ENCODE results near the gene BEST2. TPM values are rescaled to one million over a fixed set of nuclear protein-coding genes. Genes with fewer than 3 reads are reported as not detected.

The BEST2 gene
- not detected in 2 replicates for total RNA-seq

DNA sequence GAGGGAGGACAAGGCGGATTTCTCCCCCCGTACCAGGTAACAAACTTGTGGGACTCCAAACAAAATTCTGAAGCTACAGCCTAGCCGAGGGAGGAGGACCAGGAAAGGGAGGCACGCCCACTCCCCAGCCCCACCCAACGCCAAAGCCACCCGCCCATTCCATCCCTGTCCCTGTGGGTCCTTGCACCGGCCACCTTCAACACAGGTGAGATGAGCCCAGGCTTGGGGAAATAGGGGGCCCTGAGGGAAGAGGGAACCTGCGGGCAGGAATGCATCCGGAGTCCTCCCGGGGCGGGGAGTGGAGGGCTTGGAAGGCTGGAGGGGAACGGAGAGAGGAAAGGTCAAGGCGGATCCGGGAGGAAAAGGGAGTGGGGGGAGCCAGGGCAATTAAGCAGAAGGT, at the start of gene BEST2:
TSS of gene BEST2 (plus strand) at position 157 of the 400 bp plus-strand sequence. CDS start 802 bp downstream, outside the sequence.

DNA sequence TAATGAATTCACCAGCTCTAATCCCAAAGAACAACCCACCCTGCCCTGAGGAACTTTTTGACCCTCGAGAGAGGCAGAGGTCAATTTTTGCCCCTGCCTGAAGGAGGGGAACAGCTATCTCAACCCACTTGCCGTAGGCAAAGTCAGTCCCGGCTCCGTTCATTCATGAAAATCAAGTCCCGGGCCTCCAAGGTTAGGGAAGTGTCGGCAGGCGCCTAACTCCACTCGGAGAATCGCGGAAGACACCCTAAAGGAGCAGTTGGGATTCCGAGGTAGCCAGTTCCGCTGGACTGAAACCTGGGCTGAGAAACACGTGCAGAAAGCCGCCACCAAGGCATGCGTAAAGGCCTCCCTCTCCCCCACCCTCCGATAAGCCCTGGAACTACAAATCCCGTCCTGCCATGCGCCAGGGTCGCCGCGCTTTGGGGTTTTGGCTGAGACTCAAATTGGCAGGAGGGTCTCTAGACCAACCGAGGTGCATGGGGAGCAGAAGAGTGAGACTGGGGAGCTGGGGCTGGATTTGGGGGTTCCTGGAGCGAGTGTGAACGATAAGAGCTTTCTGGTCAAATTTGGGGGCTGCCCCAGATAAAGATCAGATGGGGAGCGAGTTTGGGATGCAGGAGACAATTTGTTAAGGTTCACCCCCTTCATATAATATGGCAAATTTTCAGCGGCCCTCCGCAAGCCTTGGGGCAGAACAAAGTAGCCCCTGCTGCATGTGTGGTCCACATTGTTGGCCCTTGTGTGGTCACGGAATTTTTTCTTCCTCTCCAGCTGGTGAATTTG, 27.8 kb upstream of the BEST2 start, which contains the start of gene TNPO2:
TSS of gene TNPO2 (minus strand) at position 292 of the 786 bp plus-strand sequence. CDS start 2,955 bp downstream, outside the sequence.

DNA sequence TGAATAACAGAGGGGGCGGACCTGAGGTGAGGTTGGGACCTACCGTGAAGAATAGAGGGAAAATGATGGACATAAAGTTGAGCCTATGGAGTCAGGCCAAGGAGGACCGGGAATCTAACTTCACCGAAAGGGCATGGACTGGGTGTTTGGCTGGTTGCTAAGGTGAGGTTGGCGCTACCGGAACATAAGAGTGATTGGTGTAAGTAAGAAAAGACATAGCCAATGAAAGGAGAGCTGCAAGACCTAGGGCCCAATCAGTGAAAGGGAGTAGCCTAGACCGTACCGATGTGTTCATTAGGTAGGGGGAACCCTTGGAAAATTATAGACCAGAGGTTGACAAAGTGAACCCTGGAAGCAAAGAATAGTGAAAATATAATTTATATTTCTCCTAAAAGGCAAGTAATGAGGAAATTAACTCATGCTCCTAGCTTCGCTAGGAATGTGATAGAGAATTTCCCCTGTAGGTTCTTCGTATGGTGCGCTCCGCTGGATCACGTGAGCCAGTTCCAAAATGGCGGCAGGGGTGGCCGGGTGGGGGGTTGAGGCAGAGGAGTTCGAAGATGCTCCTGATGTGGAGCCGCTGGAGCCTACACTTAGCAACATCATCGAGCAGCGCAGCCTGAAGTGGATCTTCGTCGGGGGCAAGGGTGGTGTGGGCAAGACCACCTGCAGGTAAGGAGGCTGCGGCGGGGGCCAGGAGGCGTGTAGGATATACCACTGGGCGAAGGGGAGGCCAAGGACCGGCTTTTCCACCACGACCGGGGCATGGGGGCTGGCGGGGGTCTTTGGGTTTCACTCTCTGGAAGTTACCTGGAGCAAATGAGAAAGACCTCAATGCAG, 14.4 kb upstream of the BEST2 start, which contains the start of gene GET3:
TSS of gene GET3 (plus strand) at position 503 of the 840 bp plus-strand sequence. CDS start at position 512, 9 bp downstream.

DNA sequence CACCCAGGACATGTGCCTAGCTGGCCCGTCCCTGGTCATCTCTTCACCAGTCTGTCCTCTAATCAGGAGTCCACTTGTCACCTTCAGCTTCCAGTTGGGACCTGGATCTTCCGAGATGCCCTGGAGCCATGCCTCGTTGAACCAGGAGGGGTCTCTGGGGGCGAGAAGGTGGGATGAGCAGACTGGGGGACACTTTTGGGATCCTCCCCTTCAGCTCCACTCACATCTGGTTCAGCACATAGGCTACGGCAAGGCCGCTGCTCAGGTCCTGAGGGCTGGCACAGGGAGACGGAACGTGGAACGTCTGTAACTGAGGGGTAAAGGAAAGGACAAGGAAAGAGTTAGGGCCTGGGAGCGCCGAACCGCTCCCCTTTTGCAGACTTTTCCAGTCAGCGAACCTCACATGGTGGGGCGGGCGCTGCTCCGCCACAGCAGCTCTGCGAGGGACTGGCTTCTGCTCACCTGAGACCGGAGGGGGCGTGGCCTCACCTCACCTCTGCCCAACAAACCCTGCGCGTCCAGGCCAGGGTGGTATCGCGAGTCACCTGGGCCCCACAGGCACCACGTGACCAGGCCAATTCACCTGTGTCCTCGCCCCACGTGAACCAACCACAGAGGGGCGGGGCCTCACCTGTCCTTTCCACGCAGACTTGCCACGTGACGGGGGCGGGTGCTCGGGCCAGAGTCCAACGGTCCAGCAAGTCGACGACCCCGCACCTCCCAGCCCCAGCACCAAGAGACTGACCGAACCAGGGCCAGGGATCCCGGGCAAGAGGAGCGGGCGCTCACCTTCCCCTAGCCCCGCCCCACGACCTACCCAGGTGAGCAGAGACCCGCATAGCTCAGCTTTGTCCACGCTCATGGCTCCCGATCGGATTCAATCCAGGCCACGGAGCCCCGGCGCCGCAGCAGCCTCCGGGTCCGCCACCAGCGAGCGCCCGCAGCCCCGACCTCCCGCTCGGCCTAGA, 23.3 kb downstream of the BEST2 start, which contains the start of gene HOOK2:
TSS of gene HOOK2 (minus strand) at position 965 of the 968 bp plus-strand sequence. CDS start at position 862, 103 bp downstream.

DNA sequence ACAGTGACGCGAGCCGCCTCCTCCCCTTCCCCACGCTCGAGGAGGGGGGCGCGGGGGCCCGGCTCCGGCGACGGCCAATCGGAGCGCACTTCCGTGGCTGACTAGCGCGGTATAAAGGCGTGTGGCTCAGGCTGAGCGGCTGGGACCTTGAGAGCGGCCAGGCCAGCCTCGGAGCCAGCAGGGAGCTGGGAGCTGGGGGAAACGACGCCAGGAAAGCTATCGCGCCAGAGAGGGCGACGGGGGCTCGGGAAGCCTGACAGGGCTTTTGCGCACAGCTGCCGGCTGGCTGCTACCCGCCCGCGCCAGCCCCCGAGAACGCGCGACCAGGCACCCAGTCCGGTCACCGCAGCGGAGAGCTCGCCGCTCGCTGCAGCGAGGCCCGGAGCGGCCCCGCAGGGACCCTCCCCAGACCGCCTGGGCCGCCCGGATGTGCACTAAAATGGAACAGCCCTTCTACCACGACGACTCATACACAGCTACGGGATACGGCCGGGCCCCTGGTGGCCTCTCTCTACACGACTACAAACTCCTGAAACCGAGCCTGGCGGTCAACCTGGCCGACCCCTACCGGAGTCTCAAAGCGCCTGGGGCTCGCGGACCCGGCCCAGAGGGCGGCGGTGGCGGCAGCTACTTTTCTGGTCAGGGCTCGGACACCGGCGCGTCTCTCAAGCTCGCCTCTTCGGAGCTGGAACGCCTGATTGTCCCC, 39.9 kb downstream of the BEST2 start, which contains the start of gene JUNB:
TSS of gene JUNB (plus strand) at position 142 of the 706 bp plus-strand sequence. CDS start at position 428, 286 bp downstream.

DNA sequence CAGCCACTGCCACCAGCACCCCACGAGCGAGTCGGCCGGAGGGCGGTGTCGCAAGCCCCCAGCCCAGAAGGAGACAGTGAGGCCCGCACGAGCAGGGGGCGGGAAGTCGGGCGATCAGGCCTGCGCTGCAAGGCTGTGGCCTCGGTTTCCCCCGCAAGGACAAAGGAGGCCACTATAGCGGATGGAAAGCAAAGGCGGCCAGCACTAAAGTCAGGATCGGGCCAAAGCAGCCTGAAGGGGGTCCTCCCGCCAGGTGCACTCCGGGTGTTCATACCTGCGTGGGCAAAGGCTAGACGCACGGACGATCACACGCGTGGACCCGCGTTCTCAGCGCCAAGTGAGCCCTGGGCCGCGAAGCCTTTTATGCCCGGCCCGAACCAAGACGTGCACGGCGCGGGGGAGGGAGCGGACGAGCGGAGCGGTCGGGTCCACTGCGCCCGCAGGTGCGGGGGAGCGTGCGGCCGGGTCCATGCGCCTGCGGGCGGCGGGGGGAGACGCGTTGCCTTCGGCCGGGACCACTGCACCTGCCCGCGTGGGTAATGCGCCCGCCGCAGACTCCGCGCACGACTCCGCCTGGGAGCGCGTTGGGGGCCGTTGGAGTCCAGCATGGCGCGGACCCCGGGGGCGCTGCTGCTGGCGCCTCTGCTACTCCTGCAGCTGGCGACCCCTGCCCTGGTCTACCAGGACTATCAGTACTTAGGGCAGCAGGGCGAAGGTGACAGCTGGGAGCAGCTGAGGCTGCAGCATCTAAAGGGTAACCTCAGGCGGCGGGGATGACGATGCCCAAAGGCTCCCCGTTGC, 50.1 kb downstream of the BEST2 start, which contains the start of the genes PRDX2 and THSD8:
TSS of gene PRDX2 (minus strand) at position 335 of the 801 bp plus-strand sequence. CDS start 539 bp downstream, outside the sequence.
TSS of gene THSD8 (plus strand) at position 604 of the 801 bp plus-strand sequence. CDS start at position 607, 3 bp downstream.

DNA sequence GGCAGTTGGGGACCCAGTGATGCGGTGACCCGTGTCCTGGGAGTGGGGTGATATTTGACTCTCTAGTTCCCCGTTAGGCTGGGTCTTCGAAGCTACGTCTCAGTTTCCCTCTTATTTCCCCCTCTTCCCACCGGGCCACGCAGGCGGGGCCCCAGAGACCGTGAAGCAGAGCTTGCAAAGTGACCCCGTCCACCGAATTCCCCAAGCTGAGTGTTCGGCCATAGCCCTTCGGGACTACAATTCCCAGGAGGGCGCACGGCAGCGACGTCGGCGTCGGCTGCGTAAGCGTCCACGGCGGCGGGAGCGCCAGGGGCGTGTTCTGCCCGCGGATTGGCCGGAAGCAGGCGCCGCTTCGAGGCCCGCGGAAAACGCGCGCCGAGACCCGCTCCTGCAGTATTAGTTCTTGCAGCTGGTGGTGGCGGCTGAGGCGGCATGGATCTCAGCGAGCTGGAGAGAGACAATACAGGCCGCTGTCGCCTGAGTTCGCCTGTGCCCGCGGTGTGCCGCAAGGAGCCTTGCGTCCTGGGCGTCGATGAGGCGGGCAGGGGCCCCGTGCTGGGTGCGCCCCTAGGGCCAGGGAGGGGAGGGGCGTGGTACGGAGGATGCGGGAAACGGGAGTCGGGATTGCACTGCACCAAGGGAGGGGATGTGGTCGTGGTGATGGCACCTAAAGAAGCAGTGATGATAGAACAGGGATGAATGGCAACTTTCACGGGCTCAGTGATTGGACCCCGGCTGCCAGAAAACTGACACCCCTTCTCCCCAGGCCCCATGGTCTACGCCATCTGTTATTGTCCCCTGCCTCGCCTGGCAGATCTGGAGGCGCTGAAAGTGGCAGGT, 54.9 kb downstream of the BEST2 start, which contains the start of gene RNASEH2A:
TSS of gene RNASEH2A (plus strand) at position 343 of the 840 bp plus-strand sequence. CDS start at position 433, 90 bp downstream.

Other genes with a start within 250 kb of the BEST2 start
- 9.1 and 12.0 TPM in 2 replicates for gene ZNF564, start 200.3 kb upstream of the BEST2 start, total RNA-seq
- gene ZNF490, start 141.0 kb upstream of the BEST2 start, total RNA-seq, result 7.4 and 8.1 TPM in 2 replicates
- 13.8 and 14.4 TPM in 2 replicates for gene ZNF791, start 140.9 kb upstream of the BEST2 start, total RNA-seq
- 51.4 and 57.1 TPM in 2 replicates for gene MAN2B1, start 85.0 kb upstream of the BEST2 start, total RNA-seq
- gene WDR83, start 85.0 kb upstream of the BEST2 start, total RNA-seq, result 7.8 and 7.9 TPM in 2 replicates
- gene DHPS, start 69.9 kb upstream of the BEST2 start, total RNA-seq, result 47.4 and 47.6 TPM in 2 replicates
- gene GNG14, start 63.8 kb upstream of the BEST2 start, total RNA-seq, result not detected in 2 replicates
- 3.5 and 6.4 TPM in 2 replicates for gene FBXW9, start 55.2 kb upstream of the BEST2 start, total RNA-seq
- gene TNPO2, start 27.9 kb upstream of the BEST2 start, total RNA-seq, result 18.7 and 20.4 TPM in 2 replicates
- gene TRIR, start 17.1 kb upstream of the BEST2 start, total RNA-seq, result 170 and 174 TPM in 2 replicates
- 77.6 and 85.5 TPM in 2 replicates for gene GET3, start 14.3 kb upstream of the BEST2 start, total RNA-seq
- gene HOOK2, start 23.8 kb downstream of the BEST2 start, total RNA-seq, result 9.7 and 10.6 TPM in 2 replicates
- gene JUNB, start 39.7 kb downstream of the BEST2 start, total RNA-seq, result 149 and 187 TPM in 2 replicates
- 170 and 189 TPM in 2 replicates for gene PRDX2, start 50.0 kb downstream of the BEST2 start, total RNA-seq
- not detected in 2 replicates for gene THSD8, start 50.3 kb downstream of the BEST2 start, total RNA-seq
- gene RNASEH2A, start 54.8 kb downstream of the BEST2 start, total RNA-seq, result 8.3 and 10.6 TPM in 2 replicates
- gene RTBDN, start 82.8 kb downstream of the BEST2 start, total RNA-seq, result not detected in 2 replicates
- gene MAST1, start 86.7 kb downstream of the BEST2 start, total RNA-seq, result 0.76 and 1.2 TPM in 2 replicates
- 27.9 and 30.7 TPM in 2 replicates for gene DNASE2, start 129.7 kb downstream of the BEST2 start, total RNA-seq
- 0.09 TPM in 1 of 2 replicates, not detected in the other for gene KLF1, start 135.4 kb downstream of the BEST2 start, total RNA-seq
- gene GCDH, start 139.4 kb downstream of the BEST2 start, total RNA-seq, result 19.4 and 19.8 TPM in 2 replicates
- 0.11 TPM in 1 of 2 replicates, not detected in the other for gene SYCE2, start 167.5 kb downstream of the BEST2 start, total RNA-seq
- 28.2 and 41.6 TPM in 2 replicates for gene FARSA, start 181.9 kb downstream of the BEST2 start, total RNA-seq
- gene CALR, start 186.8 kb downstream of the BEST2 start, total RNA-seq, result 1,472 and 1,781 TPM in 2 replicates
- gene RAD23A, start 194.1 kb downstream of the BEST2 start, total RNA-seq, result 50.2 and 60.8 TPM in 2 replicates
- gene GADD45GIP1, start 205.4 kb downstream of the BEST2 start, total RNA-seq, result 14.5 and 23.3 TPM in 2 replicates
- 0.22 and 0.34 TPM in 2 replicates for gene DAND5, start 217.8 kb downstream of the BEST2 start, total RNA-seq
- 10.7 and 21.7 TPM in 2 replicates for gene NFIX, start 243.7 kb downstream of the BEST2 start, total RNA-seq

All from dermis lymphatic vessel endothelial cell (primary cell).